HepG2 (cell line): ENCODE data around the gene TFF1. TPM values are rescaled to one million over a fixed set of nuclear protein-coding genes. Genes with fewer than 3 reads are reported as not detected.

Experiments used
- ATAC-seq: fragments of 200-7000 bp; cut with Tn5 transposase; 3 replicates; pipeline ENCODE4 v1.9.1; 2020; ENCODE audit warnings: mild to moderate bottlenecking, moderate library complexity
- BruUV-seq: library from RNA; stranded (reverse); fragments of 400-500 nt; replicated peaks from 2 replicates; lab custom pipeline; 2021; lab: Mats Ljungman, UMichigan
- CTCF ChIA-PET: fragments of 300-600 bp; formaldehyde crosslinking; extraction: SDS; loops from one replicate; lab custom pipeline; 2021; ENCODE audit warnings: low total read pairs, inconsistent platforms, low intra/inter-chr PET ratio; lab: Yijun Ruan, JAX
- POLR2A ChIA-PET: fragments of 350-600 bp; sonication (Branson Sonifier 250); formaldehyde crosslinking; loops from one replicate; lab custom pipeline; 2020; ENCODE audit warnings: antibody characterized with exemption, inconsistent platforms; lab: Yijun Ruan, JAX
- DNase-seq: peaks from one replicate; pipeline ENCODE4 v3.0.0-alpha.2; 2015; ENCODE audit warnings: low spot score
- FAIRE-seq: peaks from 3 replicates; lab custom pipeline; 2011; peaks lifted over from hg19 to GRCh38; lab: Jason Lieb, UNC
- H2AFZ ChIP-seq: one replicate; pipeline ENCODE4 v1.6.1; 2011; ENCODE audit warnings: low read length, inconsistent platforms
- H3K27ac ChIP-seq: fragments of 300-600 bp; 3 replicates; pipeline ENCODE4 v1.8.0; 2011; ENCODE audit warnings: mixed run types, mild to moderate bottlenecking, mixed read lengths, low read length, inconsistent platforms; ENCODE audit not compliant: insufficient read depth; ENCODE audit errors: extremely low read length
- H3K27me3 ChIP-seq, 2 experiments: fragments of 200-600 bp in 1 of 2; 2 replicates in 1 of 2; 3 replicates in 1 of 2; pipeline versions ENCODE4 v1.6.0 to v1.8.0; 2011; ENCODE audit warnings: low read length in 2 of 2, mild to moderate bottlenecking in 2 of 2, moderate library complexity in 2 of 2, inconsistent platforms in 1 of 2; ENCODE audit not compliant: insufficient read depth in 2 of 2, control insufficient read depth in 1 of 2
- H3K36me3 ChIP-seq, 2 experiments: fragments of 200-600 bp in 1 of 2; replicated peaks in 1 of 2; 2 replicates in 1 of 2; 3 replicates in 1 of 2; pipeline versions ENCODE4 v1.5.1 to v1.8.0; 2011; ENCODE audit warnings: low read length in 2 of 2, inconsistent platforms in 1 of 2; ENCODE audit not compliant: insufficient read depth in 2 of 2, control insufficient read depth in 1 of 2
- H3K4me1 ChIP-seq: 2 replicates; pipeline ENCODE4 v1.5.1; 2012; ENCODE audit warnings: low read length, inconsistent platforms; ENCODE audit not compliant: insufficient read depth
- H3K4me2 ChIP-seq: 2 replicates; pipeline ENCODE4 v1.6.0; 2011; ENCODE audit warnings: low read depth, low read length, inconsistent platforms
- H3K4me3 ChIP-seq, 3 experiments: fragments of 200-600 bp in 1 of 3; sonication (generic), shearing (Covaris generic) in 1 of 3; replicated peaks in 1 of 3; 2 replicates each; pipeline ENCODE4 v1.5.1; 2011 to 2016; ENCODE audit warnings: low read length in 3 of 3, inconsistent platforms in 2 of 3, low read depth in 2 of 3, mild to moderate bottlenecking in 2 of 3, control low read depth in 1 of 3, mixed read lengths in 1 of 3; ENCODE audit not compliant: insufficient read depth in 1 of 3
- H3K79me2 ChIP-seq: one replicate; pipeline ENCODE4 v1.6.1; 2011; ENCODE audit warnings: low read length, inconsistent platforms; ENCODE audit not compliant: insufficient read depth
- H3K9ac ChIP-seq: 2 replicates; pipeline ENCODE4 v1.6.0; 2011; ENCODE audit warnings: mild to moderate bottlenecking, low read depth, low read length, inconsistent platforms; ENCODE audit not compliant: insufficient read depth
- H3K9me3 ChIP-seq: 2 replicates; pipeline ENCODE4 v1.5.1; 2012; ENCODE audit warnings: mild to moderate bottlenecking, low read length
- H4K20me1 ChIP-seq: 2 replicates; pipeline ENCODE4 v1.6.0; 2011; ENCODE audit warnings: inconsistent platforms, mild to moderate bottlenecking, low read length, moderate library complexity; ENCODE audit not compliant: insufficient read depth
- E2F1 ChIP-seq: sonication (generic); formaldehyde crosslinking; IDR thresholded peaks from 2 replicates; pipeline ENCODE4 v1.5.0; 2020; ENCODE audit warnings: missing genetic modification reagents
- FLYWCH1 ChIP-seq: sonication (generic); formaldehyde crosslinking; IDR thresholded peaks from 2 replicates; pipeline ENCODE4 v1.8.1; 2023; ENCODE audit warnings: mild to moderate bottlenecking, missing genetic modification reagents
- HINFP ChIP-seq: sonication (generic); formaldehyde crosslinking; IDR thresholded peaks from 2 replicates; pipeline ENCODE4 v1.4.0; 2020; ENCODE audit warnings: low read depth, mild to moderate bottlenecking, missing genetic modification reagents
- MAZ ChIP-seq, 2 experiments: sonication (generic) in 1 of 2; formaldehyde crosslinking in 1 of 2; IDR thresholded peaks; 2 replicates each; pipeline versions ENCODE4 v1.5.0 to v1.6.1; 2012 to 2020; ENCODE audit warnings: low read depth in 2 of 2, mild to moderate bottlenecking in 2 of 2, borderline replicate concordance in 1 of 2, improper control_type of control experiment in 1 of 2, low read length in 1 of 2, missing genetic modification reagents in 1 of 2, moderate library complexity in 1 of 2
- MLLT10 ChIP-seq: sonication (generic); formaldehyde crosslinking; IDR thresholded peaks from 2 replicates; pipeline ENCODE4 v1.4.0; 2020; ENCODE audit warnings: missing genetic modification reagents
- RBM22 ChIP-seq: fragments of 200-400 bp; formaldehyde crosslinking; optimal IDR thresholded peaks from 2 replicates; pipeline ENCODE3; 2017; ENCODE audit warnings: mild to moderate bottlenecking, low read length, moderate library complexity
- SMAD1 ChIP-seq: sonication (generic); formaldehyde crosslinking; IDR thresholded peaks from 2 replicates; pipeline ENCODE4 v1.4.0; 2020; ENCODE audit warnings: missing genetic modification reagents, low read depth, mild to moderate bottlenecking, borderline replicate concordance
- THYN1 ChIP-seq: sonication (generic); formaldehyde crosslinking; IDR thresholded peaks from 2 replicates; pipeline ENCODE4 v1.8.1; 2023; ENCODE audit warnings: low read depth, mild to moderate bottlenecking, moderate library complexity, missing genetic modification reagents, borderline replicate concordance
- ZNF276 ChIP-seq: sonication (generic); formaldehyde crosslinking; IDR thresholded peaks from 2 replicates; pipeline ENCODE4 v1.4.0; 2020; ENCODE audit warnings: mild to moderate bottlenecking, low read depth, missing genetic modification reagents
- ZNF333 ChIP-seq: sonication (generic); formaldehyde crosslinking; IDR thresholded peaks from 2 replicates; pipeline ENCODE4 v1.4.0; 2020; ENCODE audit warnings: mild to moderate bottlenecking, missing genetic modification reagents, borderline replicate concordance
- ZNF350 ChIP-seq: sonication (generic); formaldehyde crosslinking; IDR thresholded peaks from 2 replicates; pipeline ENCODE4 v1.4.0; 2020; ENCODE audit warnings: mild to moderate bottlenecking, low read depth, missing genetic modification reagents, borderline replicate concordance
- ZNF547 ChIP-seq: sonication (generic); formaldehyde crosslinking; IDR thresholded peaks from 2 replicates; pipeline ENCODE4 v1.5.1; 2020; ENCODE audit warnings: mild to moderate bottlenecking, missing genetic modification reagents
- ZNF746 ChIP-seq: sonication (generic); formaldehyde crosslinking; IDR thresholded peaks from 2 replicates; pipeline ENCODE4 v1.8.0; 2022; ENCODE audit warnings: mild to moderate bottlenecking, missing genetic modification reagents
- ZNF782 ChIP-seq: sonication (generic); formaldehyde crosslinking; IDR thresholded peaks from 2 replicates; pipeline ENCODE4 v1.4.0; 2020; ENCODE audit warnings: missing genetic modification reagents, mild to moderate bottlenecking, borderline replicate concordance
- ZNF784 ChIP-seq: sonication (generic); formaldehyde crosslinking; IDR thresholded peaks from 2 replicates; pipeline ENCODE4 v1.5.1; 2020; ENCODE audit warnings: missing genetic modification reagents, mild to moderate bottlenecking, borderline replicate concordance
- ZNF891 ChIP-seq: sonication (generic); formaldehyde crosslinking; IDR thresholded peaks from 2 replicates; pipeline ENCODE4 v1.5.0; 2020; ENCODE audit warnings: mild to moderate bottlenecking, missing genetic modification reagents
- WGBS: methylation state at CpG from one replicate; pipeline ENCODE4 v1.1.6; 2017; ENCODE audit warnings: low lambda C conversion rate; 5-methylcytosine and 5-hydroxymethylcytosine counted together
- in situ Hi-C: cut with HindIII; loops from 2 replicates; pipeline ENCODE4 v1.10.0; 2017; ENCODE audit warnings: low pct_unique_long_range_greater_than_20kb; ENCODE audit not compliant: extremely low pct_ligation_motif_present
- intact Hi-C: fragments of 100-400 bp; cut with micrococcal nuclease; formaldehyde crosslinking; loops from one replicate; pipeline ENCODE4 v1.10.0; 2022; ENCODE audit not compliant: unreplicated experiment
- polyA plus RNA-seq, 8 experiments: library from polyadenylated mRNA; depleted of rRNA in 3 of 8; stranded (reverse) in 7 of 8; unstranded in 1 of 8; fragments of >200 nt; fragmentation: Illumina TruSeq in 4 of 8; extraction: Trizol in 4 of 8; gene quantifications; 2 replicates each; pipeline versions ENCODE4 v1.2.1 to v1.2.3, GENCODE V29; 2011 to 2016; ENCODE audit warnings: low read depth in 4 of 8, missing spikeins in 1 of 8, mixed read lengths in 1 of 8; ENCODE audit not compliant: insufficient read depth in 1 of 8
- total RNA-seq, 5 experiments: library from RNA; depleted of rRNA; stranded (reverse); fragments of >200 nt; fragmentation: Illumina TruSeq; extraction: Trizol; gene quantifications; 2 replicates each; pipeline ENCODE4 v1.2.3, GENCODE V29; 2016; ENCODE audit warnings: low read depth in 1 of 5

TFF1 gene
- total and polyA plus RNA-seq, 2 of the 13 experiments (the other 11 are each of a cell fraction or from before 2014, with no cell fraction given): 0.24 to 19.4 TPM

GRCh38 chr21:42338729-42339715 lies 27.3 kb downstream of the TFF1 start:
- Histone ChIP-seq H4K20me1 (no peaks in the 10 kb centered on the region), H3K4me3 (peak overlapping the region in 1 of 3 experiments; percentile 59; a peak in 1 of 6 replicates), H3K27me3 (peaks cover 0 to 4% of the 10 kb centered on the region in 2 experiments; a peak in 2 of 5 replicates), H3K36me3 (no peaks in the 10 kb centered on the region), H3K9ac (no peak overlapping the region), H3K79me2 (no peaks in the 10 kb centered on the region), H3K9me3 (no peaks in the 10 kb centered on the region), H2AFZ (no peak overlapping the region), H3K27ac (no peak overlapping the region), H3K4me1 (peaks cover 21% of the 10 kb centered on the region), H3K4me2 (peak overlapping the region; percentile 85)
- DNase-seq (no peak), ATAC-seq (no peak; the same call in 2 of the 3 replicates), FAIRE-seq (no peak)
- intact Hi-C loops (loop anchor here (1.0 kb wide), 3 partner anchors 42 to 111 kb away; no protein-coding TSS in a partner anchor), in situ Hi-C loops (no loop called here)
- BruUV-seq: no TSS peak
- ChIA-PET POLR2A (no interaction called here), CTCF (interaction anchor here (3.6 to 4.1 kb wide), 2 partner anchors 42 to 111 kb away, joined by 27 to 33 read pairs; no protein-coding TSS in a partner anchor)
- WGBS: 57% methylated on average over 7 of the region's 17 CpGs
- TF ChIP-seq E2F1 (CRISPR knock-in tag) (no peak), SMAD1 (CRISPR knock-in tag) (no peak), FLYWCH1 (CRISPR knock-in tag) (no peak), ZNF746 (no peak), ZNF891 (CRISPR knock-in tag) (no peak), MAZ (IDR thresholded peaks at IDR 0.05; ENCODE audit: borderline replicate concordance, low read depth, low read length) (no peak), MAZ (CRISPR knock-in tag; IDR thresholded peaks at IDR 0.05; ENCODE audit: low read depth) (no peak), ZNF350 (CRISPR knock-in tag) (no peak), RBM22 (no peak), ZNF276 (no peak), MLLT10 (CRISPR knock-in tag) (no peak), ZNF547 (no peak), ZNF333 (CRISPR knock-in tag) (no peak), ZNF784 (CRISPR knock-in tag) (no peak), THYN1 (CRISPR knock-in tag) (no peak), ZNF782 (CRISPR knock-in tag) (no peak), HINFP (CRISPR knock-in tag) (no peak)
